Measurements from ENCODE around the gene NCOA3. TPM values are rescaled to one million over a fixed set of nuclear protein-coding genes. Genes with fewer than 3 reads are reported as not detected.

The NCOA3 gene
- total and polyA plus RNA-seq, 2 donors (not counting 1 experiment from before 2014, with no cell fraction given), result 22.3 to 23.1 TPM

- Histone ChIP-seq H3K9ac (ENCODE audit: insufficient read depth, low read length) (no peak overlapping the region), H3K27ac (ENCODE audit: insufficient read depth, low read length) (no peak overlapping the region), H2AFZ (ENCODE audit: low read length) (no peak overlapping the region), H3K27me3 (ENCODE audit: control insufficient read depth, insufficient read depth, low read length) (no peaks in the 10 kb centered on the region), H4K20me1 (ENCODE audit: control insufficient read depth, extremely low read depth, insufficient read depth, low read length) (no peaks in the 10 kb centered on the region), H3K9me3 (ENCODE audit: control insufficient read depth, insufficient read depth, low read depth, low read length) (no peaks in the 10 kb centered on the region), H3K36me3 (ENCODE audit: control insufficient read depth, insufficient read depth, low read length) (no peaks in the 10 kb centered on the region), H3K4me2 (ENCODE audit: extremely low read depth, insufficient read depth, low read length) (no peak overlapping the region), H3K4me1 (ENCODE audit: control insufficient read depth, extremely low read depth, insufficient read depth, low read length) (no peaks in the 10 kb centered on the region), H3K79me2 (ENCODE audit: control insufficient read depth, insufficient read depth, low read length) (peaks cover 6% of the 10 kb centered on the region), H3K4me3 (replicated peaks in 1 of 4; ENCODE audit: control extremely low read depth in 1 of 4, insufficient read depth in 1 of 4, low read depth in 3 of 4, low read length in 4 of 4) (no peak overlapping the region)
- TF ChIP-seq CTCF (conservative IDR thresholded peaks at IDR 0.05 in 1 of 2, IDR thresholded peaks at IDR 0.05 in 1 of 2; ENCODE audit: low read depth in 1 of 2, low read length in 2 of 2) (no peak), EZH2 (IDR thresholded peaks at IDR 0.05; ENCODE audit: low read length, missing control alignments) (no peak)
- no peak for DNase-seq (ENCODE audit: low read depth in 2 of 2)
These were observed 25.5 kb downstream of the NCOA3 start for GRCh38 chr20:47527004-47527800.

DNA sequence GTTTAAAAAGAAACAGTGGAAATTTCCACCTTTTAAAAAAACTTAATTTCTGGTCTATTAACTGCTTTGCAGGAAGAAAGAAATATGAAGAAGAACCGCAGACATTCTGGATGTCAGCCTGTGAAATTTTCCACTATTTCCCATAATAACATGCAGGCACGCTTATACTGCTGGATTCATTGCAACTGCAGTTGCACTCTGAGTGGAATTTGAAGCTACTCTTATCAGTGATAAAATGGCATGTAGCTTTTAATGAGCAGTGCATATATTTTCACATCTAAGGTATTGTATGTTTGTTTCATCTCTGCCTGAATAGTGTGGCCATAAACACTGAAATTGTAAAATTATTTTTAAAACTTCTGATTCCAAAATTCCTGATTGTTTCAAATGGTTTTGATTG, 28.2 kb downstream of the NCOA3 start:
- Histone ChIP-seq H3K79me2 (ENCODE audit: control insufficient read depth, insufficient read depth, low read length) (peaks cover 2% of the 10 kb centered on the region), H4K20me1 (ENCODE audit: control insufficient read depth, extremely low read depth, insufficient read depth, low read length) (no peaks in the 10 kb centered on the region), H3K4me2 (ENCODE audit: extremely low read depth, insufficient read depth, low read length) (no peak overlapping the region), H3K9ac (ENCODE audit: insufficient read depth, low read length) (no peak overlapping the region), H3K27ac (ENCODE audit: insufficient read depth, low read length) (no peak overlapping the region), H3K4me1 (ENCODE audit: control insufficient read depth, extremely low read depth, insufficient read depth, low read length) (no peaks in the 10 kb centered on the region), H3K36me3 (ENCODE audit: control insufficient read depth, insufficient read depth, low read length) (no peaks in the 10 kb centered on the region), H3K27me3 (ENCODE audit: control insufficient read depth, insufficient read depth, low read length) (no peaks in the 10 kb centered on the region), H3K9me3 (ENCODE audit: control insufficient read depth, insufficient read depth, low read depth, low read length) (no peaks in the 10 kb centered on the region), H2AFZ (ENCODE audit: low read length) (no peak overlapping the region), H3K4me3 (replicated peaks in 1 of 4; ENCODE audit: control extremely low read depth in 1 of 4, insufficient read depth in 1 of 4, low read depth in 3 of 4, low read length in 4 of 4) (no peak overlapping the region)
- no peak for TF ChIP-seq CTCF (conservative IDR thresholded peaks at IDR 0.05 in 1 of 2, IDR thresholded peaks at IDR 0.05 in 1 of 2; ENCODE audit: low read depth in 1 of 2, low read length in 2 of 2)
- TF ChIP-seq EZH2 (IDR thresholded peaks at IDR 0.05; ENCODE audit: low read length, missing control alignments), result no peak
- DNase-seq (ENCODE audit: low read depth in 2 of 2), result peak in 1 of 2 donors; percentile 25

- DNase-seq (ENCODE audit: low read depth in 2 of 2), result no peak
- Histone ChIP-seq H3K79me2 (ENCODE audit: control insufficient read depth, insufficient read depth, low read length) (peaks cover 2% of the 10 kb centered on the region), H3K27me3 (ENCODE audit: control insufficient read depth, insufficient read depth, low read length) (no peaks in the 10 kb centered on the region), H3K27ac (ENCODE audit: insufficient read depth, low read length) (no peak overlapping the region), H3K4me3 (replicated peaks in 1 of 4; ENCODE audit: control extremely low read depth in 1 of 4, insufficient read depth in 1 of 4, low read depth in 3 of 4, low read length in 4 of 4) (no peak overlapping the region), H4K20me1 (ENCODE audit: control insufficient read depth, extremely low read depth, insufficient read depth, low read length) (no peaks in the 10 kb centered on the region), H3K4me2 (ENCODE audit: extremely low read depth, insufficient read depth, low read length) (no peak overlapping the region), H3K4me1 (ENCODE audit: control insufficient read depth, extremely low read depth, insufficient read depth, low read length) (no peaks in the 10 kb centered on the region), H3K9ac (ENCODE audit: insufficient read depth, low read length) (no peak overlapping the region), H2AFZ (ENCODE audit: low read length) (no peak overlapping the region), H3K9me3 (ENCODE audit: control insufficient read depth, insufficient read depth, low read depth, low read length) (no peaks in the 10 kb centered on the region), H3K36me3 (ENCODE audit: control insufficient read depth, insufficient read depth, low read length) (no peaks in the 10 kb centered on the region)
- TF ChIP-seq CTCF (conservative IDR thresholded peaks at IDR 0.05 in 1 of 2, IDR thresholded peaks at IDR 0.05 in 1 of 2; ENCODE audit: low read depth in 1 of 2, low read length in 2 of 2) (no peak), EZH2 (IDR thresholded peaks at IDR 0.05; ENCODE audit: low read length, missing control alignments) (no peak)
These were observed 29.8 kb downstream of the NCOA3 start for GRCh38 chr20:47531458-47531857.
